ENCODE results near the gene VPS33B. TPM values are rescaled to one million over a fixed set of nuclear protein-coding genes. Genes with fewer than 3 reads are reported as not detected.
"Not testable (repeated sequence)": the region's sequence is repeated elsewhere in the genome, so short reads cannot be mapped to it uniquely, and the experiment has no call there.

The VPS33B gene
- total RNA-seq, 4 donors from 2014 or later, result 3.3 to 7.7 (median 4.3) TPM

DNA sequence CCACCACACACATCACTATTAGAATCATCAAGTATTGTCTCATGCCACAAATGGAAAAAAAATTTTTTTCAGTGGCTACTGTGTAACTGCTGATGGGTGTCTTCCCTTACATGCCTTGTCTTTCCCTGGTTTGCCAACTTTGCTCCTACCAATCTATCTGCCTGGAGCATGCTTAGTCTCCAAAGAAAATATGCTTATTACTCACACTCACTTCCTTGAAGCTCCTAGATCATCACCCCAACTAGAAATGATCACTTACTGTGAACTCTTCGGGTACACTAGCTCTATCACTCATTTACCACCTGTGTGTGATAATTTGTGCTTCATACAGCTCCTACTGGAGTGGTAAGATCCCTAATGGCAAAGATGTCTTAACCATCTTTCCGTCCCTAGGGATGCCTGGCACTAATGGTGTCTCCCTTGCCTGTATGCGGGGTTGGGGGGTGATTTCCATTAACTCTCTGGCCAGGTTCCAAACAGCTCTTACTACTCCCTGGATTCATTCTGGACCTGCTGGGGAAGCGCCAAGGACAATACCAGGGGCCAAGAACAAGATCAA, 799 bp downstream of the VPS33B start:
- DNase-seq (no peak), ATAC-seq (peak in 1 of 2 donors; percentile 6)
- intact Hi-C loops (cut with DNase I; ENCODE audit: low total_unique reads), result loop anchor here (2.0 kb wide), 2 partner anchors 27 to 67 kb away; partner anchors contain the start of genes PRC1 and RCCD1
- Histone ChIP-seq H3K36me3 (peaks cover 0 to 4% of the 10 kb centered on the region in 2 donors), H3K4me3 (peak overlapping the region; percentile 74 to 98 (median 96)), H3K4me1 (peaks cover 18 to 26% of the 10 kb centered on the region in 2 donors), H3K9me3 (no peaks in the 10 kb centered on the region), H3K27me3 (no peaks in the 10 kb centered on the region), H3K27ac (peak overlapping the region in 2 of 4 donors; percentile 68 to 83)
- in situ Hi-C loops (cut with MboI; ENCODE audit: low sequenced_read_pairs in 4 of 4), result no loop called here
- TF ChIP-seq POLR2A (IDR thresholded peaks at IDR 0.05), result no peak
- TF ChIP-seq, protein P1, sequence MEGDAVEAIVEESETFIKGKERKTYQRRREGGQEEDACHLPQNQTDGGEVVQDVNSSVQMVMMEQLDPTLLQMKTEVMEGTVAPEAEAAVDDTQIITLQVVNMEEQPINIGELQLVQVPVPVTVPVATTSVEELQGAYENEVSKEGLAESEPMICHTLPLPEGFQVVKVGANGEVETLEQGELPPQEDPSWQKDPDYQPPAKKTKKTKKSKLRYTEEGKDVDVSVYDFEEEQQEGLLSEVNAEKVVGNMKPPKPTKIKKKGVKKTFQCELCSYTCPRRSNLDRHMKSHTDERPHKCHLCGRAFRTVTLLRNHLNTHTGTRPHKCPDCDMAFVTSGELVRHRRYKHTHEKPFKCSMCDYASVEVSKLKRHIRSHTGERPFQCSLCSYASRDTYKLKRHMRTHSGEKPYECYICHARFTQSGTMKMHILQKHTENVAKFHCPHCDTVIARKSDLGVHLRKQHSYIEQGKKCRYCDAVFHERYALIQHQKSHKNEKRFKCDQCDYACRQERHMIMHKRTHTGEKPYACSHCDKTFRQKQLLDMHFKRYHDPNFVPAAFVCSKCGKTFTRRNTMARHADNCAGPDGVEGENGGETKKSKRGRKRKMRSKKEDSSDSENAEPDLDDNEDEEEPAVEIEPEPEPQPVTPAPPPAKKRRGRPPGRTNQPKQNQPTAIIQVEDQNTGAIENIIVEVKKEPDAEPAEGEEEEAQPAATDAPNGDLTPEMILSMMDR (IDR thresholded peaks at IDR 0.05 in 4 of 5, conservative IDR thresholded peaks at IDR 0.05 in 1 of 5), result no peak

DNA sequence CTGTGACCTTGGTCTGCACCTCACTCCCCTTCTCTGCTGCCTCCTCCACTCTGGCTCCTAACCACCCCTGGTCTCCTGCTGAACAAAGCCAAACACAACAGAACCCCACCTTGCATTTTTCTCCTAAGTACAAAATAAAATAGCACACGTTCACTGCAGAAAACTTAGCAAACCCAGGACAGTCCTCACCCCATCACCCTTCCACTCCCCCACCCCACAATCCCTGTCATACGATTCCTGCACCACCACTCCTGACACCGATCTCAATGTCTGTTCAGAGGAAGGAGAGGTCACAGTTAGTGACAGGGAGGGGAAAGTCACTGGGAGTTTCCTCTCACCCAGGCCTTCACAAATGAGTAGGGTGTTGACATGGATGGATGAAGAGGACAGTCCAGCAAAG, 4.2 kb downstream of the VPS33B start:
- Histone ChIP-seq H3K27ac (no peak overlapping the region), H3K9me3 (no peaks in the 10 kb centered on the region), H3K4me1 (peaks cover 16 to 25% of the 10 kb centered on the region in 2 donors), H3K36me3 (peaks cover 0 to 21% of the 10 kb centered on the region in 2 donors), H3K4me3 (no peak overlapping the region), H3K27me3 (no peaks in the 10 kb centered on the region)
- intact Hi-C loops (cut with DNase I; ENCODE audit: low total_unique reads) (no loop called here), in situ Hi-C loops (cut with MboI; ENCODE audit: low sequenced_read_pairs in 4 of 4) (loop anchor here in 1 of 4 donors (5.0 kb wide), 1 partner anchor 51 kb away; no protein-coding TSS in a partner anchor)
- no peak for TF ChIP-seq POLR2A (IDR thresholded peaks at IDR 0.05)
- TF ChIP-seq, protein P1 (IDR thresholded peaks at IDR 0.05 in 4 of 5, conservative IDR thresholded peaks at IDR 0.05 in 1 of 5), result no peak
- ATAC-seq (no peak), DNase-seq (no peak)

DNA sequence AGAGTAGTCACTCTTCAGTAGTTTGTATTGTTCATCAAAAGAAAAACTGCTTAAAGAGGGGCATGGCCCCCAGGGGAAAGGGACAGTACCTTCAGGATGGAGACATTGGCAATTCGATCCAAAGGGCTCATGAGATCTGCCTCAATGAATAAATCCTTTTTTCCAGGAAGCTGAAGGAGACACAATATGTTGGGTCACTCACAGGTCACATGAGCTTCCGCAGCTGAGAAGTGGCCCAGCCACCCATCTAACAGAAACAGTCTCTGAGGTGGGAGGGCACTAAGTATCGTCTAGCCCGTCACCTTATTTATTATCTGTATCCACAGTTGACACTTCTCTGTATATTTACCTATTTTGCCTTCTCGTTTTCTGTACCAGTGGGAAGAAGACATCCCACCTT, 4.7 kb downstream of the VPS33B start:
- intact Hi-C loops (cut with DNase I; ENCODE audit: low total_unique reads), result no loop called here
- TF ChIP-seq POLR2A (IDR thresholded peaks at IDR 0.05), result no peak
- TF ChIP-seq, protein P1 (IDR thresholded peaks at IDR 0.05 in 4 of 5, conservative IDR thresholded peaks at IDR 0.05 in 1 of 5), result no peak
- H3K4me3 ChIP-seq, result no peak overlapping the region
- peaks cover 12 to 21% of the 10 kb centered on the region in 2 donors for H3K4me1 ChIP-seq
- in situ Hi-C loops (cut with MboI; ENCODE audit: low sequenced_read_pairs in 4 of 4), result loop anchor here in 1 of 4 donors (5.0 kb wide), 1 partner anchor 50 kb away; no protein-coding TSS in a partner anchor
- H3K36me3 ChIP-seq, result peaks cover 0 to 26% of the 10 kb centered on the region in 2 donors
- ATAC-seq (no peak), DNase-seq (no peak)
- no peaks in the 10 kb centered on the region for H3K27me3 ChIP-seq
- no peaks in the 10 kb centered on the region for H3K9me3 ChIP-seq
- no peak overlapping the region for H3K27ac ChIP-seq

DNA sequence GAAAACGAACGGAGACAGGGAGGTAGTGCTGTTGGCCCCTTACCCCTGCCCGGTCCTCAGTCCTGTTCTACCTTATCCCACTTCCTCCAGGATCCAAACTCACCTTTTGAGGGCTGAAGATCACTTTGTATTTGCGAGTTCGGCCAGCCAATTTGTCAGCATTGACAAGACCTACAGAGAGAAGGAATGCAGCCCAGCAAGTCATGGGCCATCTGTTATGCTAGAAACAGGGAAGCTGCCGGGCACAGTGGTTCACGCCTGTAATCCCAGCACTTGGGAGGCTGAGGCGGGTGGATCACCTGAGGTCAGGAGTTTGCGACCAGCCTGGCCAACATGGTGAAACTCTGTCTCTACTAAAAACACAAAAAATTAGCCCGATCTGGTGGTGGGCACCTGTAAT, 8.7 kb downstream of the VPS33B start:
- H3K27me3 ChIP-seq; H3K9me3 ChIP-seq; H3K4me1 ChIP-seq; intact Hi-C loops (cut with DNase I; ENCODE audit: low total_unique reads); in situ Hi-C loops (cut with MboI; ENCODE audit: low sequenced_read_pairs in 4 of 4); H3K4me3 ChIP-seq; DNase-seq; ATAC-seq; H3K27ac ChIP-seq: not testable (repeated sequence)
- H3K36me3 ChIP-seq, result peaks cover 0 to 44% of the 10 kb centered on the region in 2 donors

DNA sequence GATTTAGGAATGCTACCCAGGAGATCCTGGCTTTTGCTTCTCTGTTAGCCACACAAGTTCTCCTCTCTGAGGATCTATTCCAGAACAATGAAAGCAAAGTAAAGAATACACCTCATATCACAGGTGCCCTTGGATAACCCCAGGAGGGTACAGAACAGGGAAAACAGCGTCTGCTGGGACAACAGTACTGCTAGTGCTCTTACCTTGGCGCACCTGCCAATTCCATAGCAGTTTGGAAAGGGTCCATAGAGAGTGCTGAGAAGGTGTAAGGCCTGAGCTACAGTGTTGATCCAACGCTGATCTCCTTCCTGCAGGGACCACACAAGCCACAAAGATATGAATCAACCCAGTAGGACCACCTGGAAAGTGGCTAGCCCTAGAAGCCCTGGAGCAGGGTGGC, 15.1 kb downstream of the VPS33B start:
- DNase-seq (no peak), ATAC-seq (no peak)
- in situ Hi-C loops (cut with MboI; ENCODE audit: low sequenced_read_pairs in 4 of 4), result no loop called here
- H3K4me3 ChIP-seq, result no peak overlapping the region
- H3K27ac ChIP-seq, result no peak overlapping the region
- H3K9me3 ChIP-seq, result no peaks in the 10 kb centered on the region
- H3K27me3 ChIP-seq, result no peaks in the 10 kb centered on the region
- intact Hi-C loops (cut with DNase I; ENCODE audit: low total_unique reads), result no loop called here
- no peak for TF ChIP-seq POLR2A (IDR thresholded peaks at IDR 0.05)
- TF ChIP-seq, protein P1 (IDR thresholded peaks at IDR 0.05 in 4 of 5, conservative IDR thresholded peaks at IDR 0.05 in 1 of 5), result no peak
- H3K36me3 ChIP-seq, result peaks cover 0 to 74% of the 10 kb centered on the region in 2 donors
- no peaks in the 10 kb centered on the region for H3K4me1 ChIP-seq
